Activated CD8-positive, alpha-beta T cell treated with anti-CD3 and anti-CD28 coated beads for 36 hours (primary cell): ENCODE results near the gene AP3B2. TPM values are rescaled to one million over a fixed set of nuclear protein-coding genes. Genes with fewer than 3 reads are reported as not detected.

Experiments
- ATAC-seq: fragments of 200-7000 bp; cut with Tn5 transposase; one replicate; pipeline ENCODE4 v1.10.0; 2021; ENCODE audit warnings: mild to moderate bottlenecking, moderate library complexity
- CTCF ChIA-PET: fragments of 350-600 bp; sonication (Branson Sonifier 250); formaldehyde crosslinking; loops from one replicate; lab custom pipeline; 2021; ENCODE audit warnings: antibody characterized with exemption; lab: Charles Lee
- POLR2A ChIA-PET: fragments of 350-600 bp; sonication (Branson Sonifier 250); formaldehyde crosslinking; loops from one replicate; lab custom pipeline; 2021; ENCODE audit warnings: antibody characterized with exemption; lab: Charles Lee
- DNase-seq: peaks from one replicate; pipeline ENCODE4 v3.0.0-alpha.2; 2020
- H3K27ac Mint-ChIP-seq: one replicate; pipeline ENCODE4 v1.8.0; 2021; ENCODE audit warnings: mild to moderate bottlenecking, mixed read lengths
- H3K27me3 Mint-ChIP-seq: one replicate; pipeline ENCODE4 v1.8.0; 2021; ENCODE audit warnings: mixed read lengths
- H3K36me3 Mint-ChIP-seq: one replicate; pipeline ENCODE4 v1.8.0; 2021; ENCODE audit warnings: low read depth, mixed read lengths
- H3K4me1 Mint-ChIP-seq: one replicate; pipeline ENCODE4 v1.8.0; 2021; ENCODE audit warnings: low read depth, mixed read lengths
- H3K4me3 Mint-ChIP-seq: one replicate; pipeline ENCODE4 v1.8.0; 2021; ENCODE audit warnings: mild to moderate bottlenecking, moderate library complexity, mixed read lengths
- H3K9me3 Mint-ChIP-seq: one replicate; pipeline ENCODE4 v1.8.0; 2021; ENCODE audit warnings: mixed read lengths
- intact Hi-C: fragments of 100-400 bp; cut with micrococcal nuclease; formaldehyde crosslinking; loops from one replicate; pipeline ENCODE4 v1.10.0; 2022
- total RNA-seq, 2 experiments: library from RNA; stranded (reverse); gene quantifications; one replicate each; pipeline ENCODE4 v1.2.3, GENCODE V29; 2021
- TF ChIP-seq, protein P1 (sequence below): fragments of 200-600 bp; IDR thresholded peaks from one replicate; pipeline ENCODE4 v1.8.0; 2022; ENCODE audit warnings: antibody characterized with exemption, mild to moderate bottlenecking

Gene AP3B2
- total RNA-seq, 2 experiments from 2014 or later, result 0.16 to 0.18 TPM

DNA sequence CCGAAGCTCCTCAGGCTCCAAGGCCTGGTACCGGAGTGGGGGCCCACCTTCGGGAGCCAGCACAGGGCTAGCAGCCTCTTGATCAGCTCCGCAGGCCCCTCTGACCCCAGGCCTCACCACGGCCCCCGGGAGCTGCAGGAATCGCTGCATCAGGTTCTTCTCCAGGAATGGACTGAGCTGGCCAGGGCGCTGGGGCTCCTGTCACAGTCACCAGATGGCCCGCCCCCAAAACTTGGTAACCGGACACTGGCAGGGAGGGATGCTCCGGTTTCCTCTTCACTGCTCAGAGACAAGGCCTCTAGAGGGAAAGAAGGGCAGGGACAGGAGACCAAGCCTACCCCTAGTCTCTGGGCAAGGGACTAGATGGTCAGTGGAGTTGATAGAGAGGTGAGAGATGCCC lies 9.9 kb downstream of the AP3B2 start:
- intact Hi-C loops, result no loop called here
- H3K9me3 Mint-ChIP-seq, result no peaks in the 10 kb centered on the region
- ATAC-seq, result no peak
- H3K36me3 Mint-ChIP-seq, result no peaks in the 10 kb centered on the region
- no peak for DNase-seq
- ChIA-PET POLR2A (no interaction called here), CTCF (no interaction called here)
- TF ChIP-seq, protein P1, sequence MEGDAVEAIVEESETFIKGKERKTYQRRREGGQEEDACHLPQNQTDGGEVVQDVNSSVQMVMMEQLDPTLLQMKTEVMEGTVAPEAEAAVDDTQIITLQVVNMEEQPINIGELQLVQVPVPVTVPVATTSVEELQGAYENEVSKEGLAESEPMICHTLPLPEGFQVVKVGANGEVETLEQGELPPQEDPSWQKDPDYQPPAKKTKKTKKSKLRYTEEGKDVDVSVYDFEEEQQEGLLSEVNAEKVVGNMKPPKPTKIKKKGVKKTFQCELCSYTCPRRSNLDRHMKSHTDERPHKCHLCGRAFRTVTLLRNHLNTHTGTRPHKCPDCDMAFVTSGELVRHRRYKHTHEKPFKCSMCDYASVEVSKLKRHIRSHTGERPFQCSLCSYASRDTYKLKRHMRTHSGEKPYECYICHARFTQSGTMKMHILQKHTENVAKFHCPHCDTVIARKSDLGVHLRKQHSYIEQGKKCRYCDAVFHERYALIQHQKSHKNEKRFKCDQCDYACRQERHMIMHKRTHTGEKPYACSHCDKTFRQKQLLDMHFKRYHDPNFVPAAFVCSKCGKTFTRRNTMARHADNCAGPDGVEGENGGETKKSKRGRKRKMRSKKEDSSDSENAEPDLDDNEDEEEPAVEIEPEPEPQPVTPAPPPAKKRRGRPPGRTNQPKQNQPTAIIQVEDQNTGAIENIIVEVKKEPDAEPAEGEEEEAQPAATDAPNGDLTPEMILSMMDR, result no peak
- no peak overlapping the region for H3K27ac Mint-ChIP-seq
- H3K4me3 Mint-ChIP-seq, result no peak overlapping the region
- H3K27me3 Mint-ChIP-seq, result no peaks in the 10 kb centered on the region
- no peaks in the 10 kb centered on the region for H3K4me1 Mint-ChIP-seq

DNA sequence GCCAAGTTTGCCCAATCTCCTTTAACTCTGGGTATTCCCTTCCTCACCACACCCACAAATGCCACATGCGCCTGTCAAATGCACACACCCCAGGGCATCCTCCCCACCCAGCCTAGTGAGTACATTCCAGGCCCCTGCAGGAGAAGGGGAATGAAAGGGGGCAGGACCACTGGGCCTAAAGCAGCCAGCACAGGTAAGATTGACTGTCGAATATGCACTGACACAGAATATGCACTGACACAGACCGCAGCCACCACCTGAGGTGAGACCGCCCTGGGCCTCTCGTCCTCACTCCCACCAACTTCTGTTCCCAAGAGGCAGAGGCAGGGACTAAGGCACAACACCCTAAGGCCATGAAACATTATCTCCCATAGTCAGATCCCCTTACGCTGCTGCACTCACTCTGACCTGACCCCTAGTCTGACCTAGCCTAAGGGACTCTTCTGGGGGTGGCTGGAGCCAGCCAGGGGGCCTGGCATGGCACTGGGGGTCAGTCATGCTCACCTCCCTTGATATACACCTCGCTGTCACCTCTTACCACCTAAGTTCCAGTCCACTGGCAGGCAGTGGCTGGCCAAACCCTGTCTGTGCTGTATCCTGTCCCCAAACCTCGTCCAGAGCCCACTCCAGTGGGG lies 10.8 kb downstream of the AP3B2 start:
- Mint-ChIP-seq H3K4me3 (no peak overlapping the region), H3K27me3 (no peaks in the 10 kb centered on the region), H3K4me1 (no peaks in the 10 kb centered on the region), H3K36me3 (no peaks in the 10 kb centered on the region), H3K27ac (no peak overlapping the region), H3K9me3 (no peaks in the 10 kb centered on the region)
- intact Hi-C loops, result no loop called here
- POLR2A ChIA-PET, result no interaction called here
- DNase-seq (no peak), ATAC-seq (no peak)
- TF ChIP-seq, protein P1, result no peak
- CTCF ChIA-PET, result no interaction called here

DNA sequence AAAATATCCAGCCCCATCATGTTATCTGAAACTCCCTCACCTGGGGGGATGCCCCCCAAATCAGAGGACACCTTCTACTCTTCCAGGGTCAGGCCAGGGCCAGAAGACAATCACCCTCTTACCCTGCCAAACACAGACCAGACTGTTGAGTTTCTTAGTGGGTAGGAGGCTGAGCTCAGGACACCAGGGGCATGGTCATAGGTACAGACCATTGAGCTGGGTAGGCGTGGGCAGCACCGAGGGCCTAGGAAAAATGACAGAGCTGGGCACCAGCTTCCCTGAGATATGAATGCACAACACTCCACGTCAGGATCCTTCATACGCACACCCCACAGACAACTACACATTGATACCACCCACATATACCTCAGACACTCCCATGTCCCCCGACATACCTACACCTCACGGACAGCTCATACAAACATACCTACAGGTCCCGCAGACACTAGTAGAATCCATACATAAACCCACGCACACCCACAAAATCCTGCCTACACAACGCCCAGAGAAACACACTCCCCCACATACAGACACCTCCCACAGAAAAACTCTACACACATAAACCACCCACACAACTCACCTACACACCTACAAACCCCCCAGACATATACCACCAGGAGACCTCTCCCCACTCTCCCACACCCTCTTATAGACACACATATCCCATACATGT lies 11.8 kb downstream of the AP3B2 start:
- no peaks in the 10 kb centered on the region for H3K27me3 Mint-ChIP-seq
- intact Hi-C loops, result no loop called here
- no peaks in the 10 kb centered on the region for H3K36me3 Mint-ChIP-seq
- ATAC-seq, result no peak
- no peaks in the 10 kb centered on the region for H3K9me3 Mint-ChIP-seq
- no peak for DNase-seq
- H3K4me1 Mint-ChIP-seq, result no peaks in the 10 kb centered on the region
- TF ChIP-seq, protein P1, result no peak
- CTCF ChIA-PET, result no interaction called here
- no peak overlapping the region for H3K27ac Mint-ChIP-seq
- POLR2A ChIA-PET, result no interaction called here
- no peak overlapping the region for H3K4me3 Mint-ChIP-seq

DNA sequence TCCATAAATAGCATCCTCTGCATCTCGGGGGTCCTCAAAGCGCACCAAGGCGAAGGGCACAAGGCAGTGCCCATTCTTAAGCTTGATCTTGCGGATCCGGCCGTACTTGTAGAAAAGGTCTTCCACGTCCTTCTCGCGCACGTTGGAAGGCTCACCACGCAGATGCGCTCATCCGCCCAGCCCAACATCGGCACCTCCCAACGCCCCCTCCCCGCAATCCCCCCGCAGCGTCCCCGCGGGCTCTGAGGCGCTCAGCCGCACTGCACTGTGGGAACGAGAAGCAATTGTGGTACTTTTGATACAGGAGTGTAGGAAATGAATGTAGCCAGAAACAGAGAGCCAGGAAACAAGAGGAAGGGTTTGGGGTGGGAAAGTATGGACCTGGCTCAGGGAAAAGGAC lies 17.5 kb downstream of the AP3B2 start:
- CTCF ChIA-PET, result no interaction called here
- intact Hi-C loops, result no loop called here
- H3K27me3 Mint-ChIP-seq, result peaks cover 1% of the 10 kb centered on the region
- H3K36me3 Mint-ChIP-seq, result no peaks in the 10 kb centered on the region
- H3K9me3 Mint-ChIP-seq, result no peaks in the 10 kb centered on the region
- ATAC-seq (no peak), DNase-seq (no peak)
- TF ChIP-seq, protein P1, result no peak
- H3K4me3 Mint-ChIP-seq, result no peak overlapping the region
- POLR2A ChIA-PET, result no interaction called here
- no peak overlapping the region for H3K27ac Mint-ChIP-seq
- H3K4me1 Mint-ChIP-seq, result no peaks in the 10 kb centered on the region

DNA sequence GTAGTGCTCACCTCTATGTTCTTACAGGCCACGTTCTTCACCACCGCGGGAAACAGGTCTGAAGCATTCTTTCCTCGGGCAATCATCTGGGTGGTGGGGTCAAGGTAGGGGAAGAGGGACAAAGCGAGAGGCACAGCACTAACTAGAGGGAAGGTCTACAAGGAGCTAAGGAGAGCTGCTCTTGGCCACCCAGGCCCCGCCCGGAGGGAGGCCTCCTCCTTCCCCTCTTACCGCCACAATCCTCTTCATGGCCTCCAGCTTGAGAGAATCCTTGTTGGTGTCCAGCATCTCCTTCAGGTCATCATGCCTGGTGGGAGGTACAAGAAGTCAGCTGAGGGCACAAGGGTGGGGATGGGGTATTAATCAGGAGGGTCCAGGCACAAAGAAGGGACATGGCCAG lies 20.5 kb downstream of the AP3B2 start:
- CTCF ChIA-PET, result no interaction called here

More for the DNA sequence above, 20.5 kb downstream of the AP3B2 start:
- ATAC-seq, result no peak
- DNase-seq, result no peak
- TF ChIP-seq, protein P1, result no peak
- intact Hi-C loops, result no loop called here
- Mint-ChIP-seq H3K36me3 (no peaks in the 10 kb centered on the region), H3K27ac (no peak overlapping the region), H3K27me3 (peaks cover 1% of the 10 kb centered on the region), H3K4me1 (no peaks in the 10 kb centered on the region), H3K4me3 (no peak overlapping the region), H3K9me3 (no peaks in the 10 kb centered on the region)
- POLR2A ChIA-PET, result no interaction called here
